HepG2 (cell line): ENCODE results near the gene GALNT10. TPM values are rescaled to one million over a fixed set of nuclear protein-coding genes. Genes with fewer than 3 reads are reported as not detected.

Experiments
- ATAC-seq: fragments of 200-7000 bp; cut with Tn5 transposase; 3 replicates; pipeline ENCODE4 v1.9.1; 2020; ENCODE audit warnings: mild to moderate bottlenecking, moderate library complexity
- BruUV-seq: library from RNA; stranded (reverse); fragments of 400-500 nt; replicated peaks from 2 replicates; lab custom pipeline; 2021; lab: Mats Ljungman, UMichigan
- CTCF ChIA-PET: fragments of 300-600 bp; formaldehyde crosslinking; extraction: SDS; loops from one replicate; lab custom pipeline; 2021; ENCODE audit warnings: low total read pairs, inconsistent platforms, low intra/inter-chr PET ratio; lab: Yijun Ruan, JAX
- POLR2A ChIA-PET: fragments of 350-600 bp; sonication (Branson Sonifier 250); formaldehyde crosslinking; loops from one replicate; lab custom pipeline; 2020; ENCODE audit warnings: antibody characterized with exemption, inconsistent platforms; lab: Yijun Ruan, JAX
- DNase-seq: peaks from one replicate; pipeline ENCODE4 v3.0.0-alpha.2; 2015; ENCODE audit warnings: low spot score
- FAIRE-seq: peaks from 3 replicates; lab custom pipeline; 2011; peaks lifted over from hg19 to GRCh38; lab: Jason Lieb, UNC
- H2AFZ ChIP-seq: one replicate; pipeline ENCODE4 v1.6.1; 2011; ENCODE audit warnings: low read length, inconsistent platforms
- H3K27ac ChIP-seq: fragments of 300-600 bp; 3 replicates; pipeline ENCODE4 v1.8.0; 2011; ENCODE audit warnings: mixed run types, mild to moderate bottlenecking, mixed read lengths, low read length, inconsistent platforms; ENCODE audit not compliant: insufficient read depth; ENCODE audit errors: extremely low read length
- H3K27me3 ChIP-seq, 2 experiments: fragments of 200-600 bp in 1 of 2; 2 replicates in 1 of 2; 3 replicates in 1 of 2; pipeline versions ENCODE4 v1.6.0 to v1.8.0; 2011; ENCODE audit warnings: low read length in 2 of 2, mild to moderate bottlenecking in 2 of 2, moderate library complexity in 2 of 2, inconsistent platforms in 1 of 2; ENCODE audit not compliant: insufficient read depth in 2 of 2, control insufficient read depth in 1 of 2
- H3K36me3 ChIP-seq, 2 experiments: fragments of 200-600 bp in 1 of 2; replicated peaks in 1 of 2; 2 replicates in 1 of 2; 3 replicates in 1 of 2; pipeline versions ENCODE4 v1.5.1 to v1.8.0; 2011; ENCODE audit warnings: low read length in 2 of 2, inconsistent platforms in 1 of 2; ENCODE audit not compliant: insufficient read depth in 2 of 2, control insufficient read depth in 1 of 2
- H3K4me1 ChIP-seq: 2 replicates; pipeline ENCODE4 v1.5.1; 2012; ENCODE audit warnings: low read length, inconsistent platforms; ENCODE audit not compliant: insufficient read depth
- H3K4me2 ChIP-seq: 2 replicates; pipeline ENCODE4 v1.6.0; 2011; ENCODE audit warnings: low read depth, low read length, inconsistent platforms
- H3K4me3 ChIP-seq, 3 experiments: fragments of 200-600 bp in 1 of 3; sonication (generic), shearing (Covaris generic) in 1 of 3; replicated peaks in 1 of 3; 2 replicates each; pipeline ENCODE4 v1.5.1; 2011 to 2016; ENCODE audit warnings: low read length in 3 of 3, inconsistent platforms in 2 of 3, low read depth in 2 of 3, mild to moderate bottlenecking in 2 of 3, control low read depth in 1 of 3, mixed read lengths in 1 of 3; ENCODE audit not compliant: insufficient read depth in 1 of 3
- H3K79me2 ChIP-seq: one replicate; pipeline ENCODE4 v1.6.1; 2011; ENCODE audit warnings: low read length, inconsistent platforms; ENCODE audit not compliant: insufficient read depth
- H3K9ac ChIP-seq: 2 replicates; pipeline ENCODE4 v1.6.0; 2011; ENCODE audit warnings: mild to moderate bottlenecking, low read depth, low read length, inconsistent platforms; ENCODE audit not compliant: insufficient read depth
- H3K9me3 ChIP-seq: 2 replicates; pipeline ENCODE4 v1.5.1; 2012; ENCODE audit warnings: mild to moderate bottlenecking, low read length
- H4K20me1 ChIP-seq: 2 replicates; pipeline ENCODE4 v1.6.0; 2011; ENCODE audit warnings: inconsistent platforms, mild to moderate bottlenecking, low read length, moderate library complexity; ENCODE audit not compliant: insufficient read depth
- MED13 ChIP-seq: sonication (generic); formaldehyde crosslinking; IDR thresholded peaks from 2 replicates; pipeline ENCODE4 v1.5.0; 2020; ENCODE audit warnings: missing genetic modification reagents
- PAWR ChIP-seq: sonication (generic); formaldehyde crosslinking; IDR thresholded peaks from 2 replicates; pipeline ENCODE4 v1.4.0; 2020; ENCODE audit warnings: missing genetic modification reagents, mild to moderate bottlenecking, borderline replicate concordance
- SNRNP70 ChIP-seq: fragments of 200-400 bp; formaldehyde crosslinking; IDR thresholded peaks from 2 replicates; pipeline ENCODE4 v1.6.1; 2017; ENCODE audit warnings: mild to moderate bottlenecking, low read depth, low read length, moderate library complexity
- STAG1 ChIP-seq: sonication (generic); formaldehyde crosslinking; IDR thresholded peaks from 2 replicates; pipeline ENCODE4 v1.4.0; 2020; ENCODE audit warnings: missing genetic modification reagents
- ZNF180 ChIP-seq: sonication (generic); formaldehyde crosslinking; IDR thresholded peaks from 2 replicates; pipeline ENCODE4 v1.4.0; 2020; ENCODE audit warnings: low read depth, missing genetic modification reagents, borderline replicate concordance
- ZNF33A ChIP-seq: sonication (generic); formaldehyde crosslinking; IDR thresholded peaks from 2 replicates; pipeline ENCODE4 v1.5.1; 2020; ENCODE audit warnings: missing genetic modification reagents, mild to moderate bottlenecking, moderate library complexity, borderline replicate concordance
- ZNF446 ChIP-seq: sonication (generic); formaldehyde crosslinking; IDR thresholded peaks from 2 replicates; pipeline ENCODE4 v1.5.0; 2020; ENCODE audit warnings: mild to moderate bottlenecking, missing genetic modification reagents
- ZSCAN9 ChIP-seq: IDR thresholded peaks from 2 replicates; pipeline ENCODE4 v1.6.1; 2016; ENCODE audit warnings: borderline replicate concordance
- WGBS: methylation state at CpG from one replicate; pipeline ENCODE4 v1.1.6; 2017; ENCODE audit warnings: low lambda C conversion rate; 5-methylcytosine and 5-hydroxymethylcytosine counted together
- in situ Hi-C: cut with HindIII; loops from 2 replicates; pipeline ENCODE4 v1.10.0; 2017; ENCODE audit warnings: low pct_unique_long_range_greater_than_20kb; ENCODE audit not compliant: extremely low pct_ligation_motif_present
- intact Hi-C: fragments of 100-400 bp; cut with micrococcal nuclease; formaldehyde crosslinking; loops from one replicate; pipeline ENCODE4 v1.10.0; 2022; ENCODE audit not compliant: unreplicated experiment
- polyA plus RNA-seq, 8 experiments: library from polyadenylated mRNA; depleted of rRNA in 3 of 8; stranded (reverse) in 7 of 8; unstranded in 1 of 8; fragments of >200 nt; fragmentation: Illumina TruSeq in 4 of 8; extraction: Trizol in 4 of 8; gene quantifications; 2 replicates each; pipeline versions ENCODE4 v1.2.1 to v1.2.3, GENCODE V29; 2011 to 2016; ENCODE audit warnings: low read depth in 4 of 8, missing spikeins in 1 of 8, mixed read lengths in 1 of 8; ENCODE audit not compliant: insufficient read depth in 1 of 8
- total RNA-seq, 5 experiments: library from RNA; depleted of rRNA; stranded (reverse); fragments of >200 nt; fragmentation: Illumina TruSeq; extraction: Trizol; gene quantifications; 2 replicates each; pipeline ENCODE4 v1.2.3, GENCODE V29; 2016; ENCODE audit warnings: low read depth in 1 of 5
- TF ChIP-seq, protein P1 (sequence below): sonication (generic); formaldehyde crosslinking; IDR thresholded peaks from 2 replicates; pipeline ENCODE4 v1.8.0; 2022; ENCODE audit warnings: missing genetic modification reagents, low read depth, mild to moderate bottlenecking, borderline replicate concordance
- TF ChIP-seq, protein P2 (sequence below): sonication (generic); formaldehyde crosslinking; IDR thresholded peaks from 2 replicates; pipeline ENCODE4 v1.4.0; 2020; ENCODE audit warnings: missing genetic modification reagents
- TF ChIP-seq, protein P3 (sequence below): sonication (generic); formaldehyde crosslinking; IDR thresholded peaks from 2 replicates; pipeline ENCODE4 v1.8.0; 2023; ENCODE audit warnings: mild to moderate bottlenecking, missing genetic modification reagents

Gene GALNT10
- total and polyA plus RNA-seq, 2 of the 13 experiments (the other 11 are each of a cell fraction or from before 2014, with no cell fraction given): 8.1 to 11.2 TPM

DNA sequence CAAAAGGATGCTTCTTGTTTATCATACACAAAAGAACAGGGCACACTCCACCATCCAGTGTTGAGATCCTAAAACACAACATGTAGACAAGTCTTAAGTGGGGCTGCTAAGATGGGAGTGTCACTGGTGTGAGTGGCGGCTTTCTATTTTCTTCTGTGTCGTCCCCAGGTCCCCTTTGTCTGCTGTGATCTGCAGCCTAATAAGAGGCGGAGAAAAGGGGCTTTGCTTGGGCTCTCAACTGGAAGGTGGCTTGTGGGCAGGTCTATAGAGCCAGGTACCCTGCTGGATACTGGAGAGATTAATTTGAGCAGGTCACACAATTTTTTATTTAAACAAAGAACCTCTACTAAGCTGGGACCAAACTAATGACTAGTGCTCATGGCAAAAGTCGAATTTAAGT is 129.2 kb downstream of the GALNT10 start:
- no peaks in the 10 kb centered on the region for H3K27me3 ChIP-seq
- H3K27ac ChIP-seq: no peak overlapping the region
- H3K4me2 ChIP-seq: no peak overlapping the region
- peaks cover 0 to 1% of the 10 kb centered on the region in 2 experiments; a peak in 2 of 5 replicates for H3K36me3 ChIP-seq
- H3K79me2 ChIP-seq: no peaks in the 10 kb centered on the region
- CTCF ChIA-PET: no interaction called here
- H3K9me3 ChIP-seq: no peaks in the 10 kb centered on the region
- ATAC-seq (no peak), FAIRE-seq (no peak), DNase-seq (no peak)
- in situ Hi-C loops: no loop called here
- no peaks in the 10 kb centered on the region for H4K20me1 ChIP-seq
- H3K4me3 ChIP-seq: no peak overlapping the region
- POLR2A ChIA-PET: no interaction called here
- no TSS peak for BruUV-seq
- intact Hi-C loops: no loop called here
- no peak overlapping the region for H3K9ac ChIP-seq
- H3K4me1 ChIP-seq: no peaks in the 10 kb centered on the region
- 68% methylated on average over 4 of the region's 4 CpGs for WGBS
- TF ChIP-seq ZNF446 (no peak), ZSCAN9 (CRISPR knock-in tag) (no peak), SNRNP70 (no peak), MED13 (no peak), PAWR (CRISPR knock-in tag) (no peak), ZNF180 (CRISPR knock-in tag) (no peak), STAG1 (CRISPR knock-in tag) (no peak), ZNF33A (CRISPR knock-in tag) (no peak)
- TF ChIP-seq, protein P1, sequence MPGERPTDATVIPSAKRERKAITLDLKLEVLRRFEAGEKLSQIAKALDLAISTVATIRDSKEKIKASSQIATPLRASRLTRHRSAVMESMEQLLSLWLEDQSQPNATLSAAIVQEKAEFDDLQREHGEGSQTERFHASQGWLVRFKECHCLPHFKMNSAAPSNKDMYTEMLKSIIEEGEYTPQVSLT (CRISPR knock-in tag): no peak
- TF ChIP-seq, protein P2, sequence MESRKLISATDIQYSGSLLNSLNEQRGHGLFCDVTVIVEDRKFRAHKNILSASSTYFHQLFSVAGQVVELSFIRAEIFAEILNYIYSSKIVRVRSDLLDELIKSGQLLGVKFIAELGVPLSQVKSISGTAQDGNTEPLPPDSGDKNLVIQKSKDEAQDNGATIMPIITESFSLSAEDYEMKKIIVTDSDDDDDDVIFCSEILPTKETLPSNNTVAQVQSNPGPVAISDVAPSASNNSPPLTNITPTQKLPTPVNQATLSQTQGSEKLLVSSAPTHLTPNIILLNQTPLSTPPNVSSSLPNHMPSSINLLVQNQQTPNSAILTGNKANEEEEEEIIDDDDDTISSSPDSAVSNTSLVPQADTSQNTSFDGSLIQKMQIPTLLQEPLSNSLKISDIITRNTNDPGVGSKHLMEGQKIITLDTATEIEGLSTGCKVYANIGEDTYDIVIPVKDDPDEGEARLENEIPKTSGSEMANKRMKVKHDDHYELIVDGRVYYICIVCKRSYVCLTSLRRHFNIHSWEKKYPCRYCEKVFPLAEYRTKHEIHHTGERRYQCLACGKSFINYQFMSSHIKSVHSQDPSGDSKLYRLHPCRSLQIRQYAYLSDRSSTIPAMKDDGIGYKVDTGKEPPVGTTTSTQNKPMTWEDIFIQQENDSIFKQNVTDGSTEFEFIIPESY: no peak
- TF ChIP-seq, protein P3, sequence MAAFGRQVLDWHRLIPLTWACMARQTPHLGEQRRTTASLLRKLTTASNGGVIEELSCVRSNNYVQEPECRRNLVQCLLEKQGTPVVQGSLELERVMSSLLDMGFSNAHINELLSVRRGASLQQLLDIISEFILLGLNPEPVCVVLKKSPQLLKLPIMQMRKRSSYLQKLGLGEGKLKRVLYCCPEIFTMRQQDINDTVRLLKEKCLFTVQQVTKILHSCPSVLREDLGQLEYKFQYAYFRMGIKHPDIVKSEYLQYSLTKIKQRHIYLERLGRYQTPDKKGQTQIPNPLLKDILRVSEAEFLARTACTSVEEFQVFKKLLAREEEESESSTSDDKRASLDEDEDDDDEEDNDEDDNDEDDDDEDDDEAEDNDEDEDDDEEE (CRISPR knock-in tag): no peak
- H2AFZ ChIP-seq: no peak overlapping the region
